Liver (tissue), 9 donors: ENCODE data around the gene ECHDC3. TPM values are rescaled to one million over a fixed set of nuclear protein-coding genes. Genes with fewer than 3 reads are reported as not detected.

Experiments
- DNase-seq: peaks from one replicate; pipeline ENCODE4 v3.0.0-alpha.2; 2017; ENCODE audit warnings: low spot score
- H3K27ac ChIP-seq, 2 donors: one replicate each; pipeline ENCODE4 v1.7.0; 2013; ENCODE audit warnings: inconsistent platforms in 2 of 2, low read length in 2 of 2, control low read depth in 1 of 2, low read depth in 1 of 2, mild to moderate bottlenecking in 1 of 2
- H3K27me3 ChIP-seq, 4 donors: one replicate each; pipeline versions ENCODE4 v1.6.1 to v1.7.0; 2013; ENCODE audit warnings: low read length in 3 of 4, inconsistent platforms in 1 of 4, mild to moderate bottlenecking in 1 of 4, moderate library complexity in 1 of 4; ENCODE audit not compliant: control insufficient read depth in 4 of 4, insufficient read depth in 4 of 4
- H3K36me3 ChIP-seq, 4 donors: one replicate each; pipeline versions ENCODE4 v1.6.1 to v1.7.0; 2013; ENCODE audit warnings: low read length in 3 of 4, mild to moderate bottlenecking in 3 of 4, low read depth in 1 of 4, moderate library complexity in 1 of 4; ENCODE audit not compliant: control insufficient read depth in 4 of 4, insufficient read depth in 3 of 4
- H3K4me1 ChIP-seq, 4 donors: one replicate each; pipeline versions ENCODE4 v1.6.1 to v1.7.0; 2013; ENCODE audit warnings: low read length in 3 of 4, mild to moderate bottlenecking in 3 of 4, moderate library complexity in 1 of 4; ENCODE audit not compliant: control insufficient read depth in 4 of 4, insufficient read depth in 4 of 4
- H3K4me3 ChIP-seq, 3 donors: one replicate each; pipeline versions ENCODE4 v1.6.1 to v1.7.0; 2013; ENCODE audit warnings: low read length in 3 of 3, control low read depth in 1 of 3, low read depth in 1 of 3, mild to moderate bottlenecking in 1 of 3
- H3K9ac ChIP-seq, 2 donors: one replicate each; pipeline ENCODE4 v1.7.0; 2013; ENCODE audit warnings: low read length in 2 of 2, mild to moderate bottlenecking in 2 of 2, moderate library complexity in 2 of 2, control low read depth in 1 of 2, low read depth in 1 of 2
- H3K9me3 ChIP-seq, 4 donors: one replicate each; pipeline versions ENCODE4 v1.6.1 to v1.7.0; 2013; ENCODE audit warnings: low read length in 3 of 4; ENCODE audit not compliant: control insufficient read depth in 4 of 4
- EGR1 ChIP-seq, 2 donors: IDR thresholded peaks; 2 replicates each; pipeline ENCODE4 v1.6.1; 2016 to 2018; ENCODE audit warnings: antibody characterized with exemption in 2 of 2, low read depth in 2 of 2
- FOXA1 ChIP-seq: IDR thresholded peaks from 2 replicates; pipeline ENCODE4 v1.6.1; 2016; ENCODE audit warnings: antibody characterized with exemption
- FOXA2 ChIP-seq: IDR thresholded peaks from 2 replicates; pipeline ENCODE4 v1.6.1; 2016; ENCODE audit warnings: antibody characterized with exemption
- HNF4A ChIP-seq, 2 donors: conservative IDR thresholded peaks; 2 replicates each; pipeline ENCODE4 v1.6.1; 2016; ENCODE audit warnings: antibody characterized with exemption in 2 of 2, mild to moderate bottlenecking in 2 of 2
- JUND ChIP-seq, 2 donors: IDR thresholded peaks; 2 replicates each; pipeline ENCODE4 v1.6.1; 2016; ENCODE audit warnings: antibody characterized with exemption in 2 of 2
- NR2F2 ChIP-seq: IDR thresholded peaks from 2 replicates; pipeline ENCODE4 v1.6.1; 2016; ENCODE audit warnings: antibody characterized with exemption
- RAD21 ChIP-seq, 2 donors: IDR thresholded peaks; 2 replicates each; pipeline ENCODE4 v1.6.1; 2016; ENCODE audit warnings: antibody characterized with exemption in 2 of 2, mild to moderate bottlenecking in 2 of 2
- RXRA ChIP-seq, 2 donors: IDR thresholded peaks; 2 replicates each; pipeline ENCODE4 v1.6.1; 2017 to 2018; ENCODE audit warnings: antibody characterized with exemption in 2 of 2, mild to moderate bottlenecking in 1 of 2
- TAF1 ChIP-seq: conservative IDR thresholded peaks from 2 replicates; pipeline ENCODE4 v1.6.1; 2016; ENCODE audit warnings: antibody characterized with exemption, mild to moderate bottlenecking
- YY1 ChIP-seq: IDR thresholded peaks from 2 replicates; pipeline ENCODE4 v1.6.1; 2016; ENCODE audit warnings: antibody characterized with exemption, mild to moderate bottlenecking
- WGBS: extraction: QIAGEN DNeasy Blood & Tissue Kit; methylation state at CpG from one replicate; pipeline ENCODE4 v1.1.7; 2013; 5-methylcytosine and 5-hydroxymethylcytosine counted together
- polyA plus RNA-seq, 2 donors: library from polyadenylated mRNA; stranded (reverse) in 1 of 2; unstranded in 1 of 2; fragments of 200-250 nt in 1 of 2; fragments of >200 nt in 1 of 2; fragmentation: Nextera tagmentation in 1 of 2; extraction: Ambion mirVana in 1 of 2; gene quantifications; one replicate each; pipeline versions ENCODE4 v1.2.1 to v1.2.3, GENCODE V29; 2013 to 2015
- total RNA-seq, 2 donors: library from RNA; depleted of rRNA; stranded (reverse); fragments of >200 nt; gene quantifications; one replicate each; pipeline ENCODE4 v1.2.3, GENCODE V29; 2014
- TF ChIP-seq, protein P1 (sequence below): IDR thresholded peaks from 2 replicates; pipeline ENCODE4 v1.6.1; 2016; ENCODE audit warnings: antibody characterized with exemption
- TF ChIP-seq, protein P2 (sequence below): IDR thresholded peaks from 2 replicates; pipeline ENCODE4 v1.6.1; 2016; ENCODE audit warnings: antibody characterized with exemption, mild to moderate bottlenecking
- TF ChIP-seq, protein P3 (sequence below): IDR thresholded peaks from 2 replicates; pipeline ENCODE4 v1.6.1; 2016; ENCODE audit warnings: antibody characterized with exemption
- donor health status: healthy.
- donor health status: healthy.
- donor health status: healthy.
- donor health status: healthy.
- donor health status: healthy.

ECHDC3 gene
- total and polyA plus RNA-seq, 4 donors, result 6.1 to 144 (median 97.3) TPM

DNA sequence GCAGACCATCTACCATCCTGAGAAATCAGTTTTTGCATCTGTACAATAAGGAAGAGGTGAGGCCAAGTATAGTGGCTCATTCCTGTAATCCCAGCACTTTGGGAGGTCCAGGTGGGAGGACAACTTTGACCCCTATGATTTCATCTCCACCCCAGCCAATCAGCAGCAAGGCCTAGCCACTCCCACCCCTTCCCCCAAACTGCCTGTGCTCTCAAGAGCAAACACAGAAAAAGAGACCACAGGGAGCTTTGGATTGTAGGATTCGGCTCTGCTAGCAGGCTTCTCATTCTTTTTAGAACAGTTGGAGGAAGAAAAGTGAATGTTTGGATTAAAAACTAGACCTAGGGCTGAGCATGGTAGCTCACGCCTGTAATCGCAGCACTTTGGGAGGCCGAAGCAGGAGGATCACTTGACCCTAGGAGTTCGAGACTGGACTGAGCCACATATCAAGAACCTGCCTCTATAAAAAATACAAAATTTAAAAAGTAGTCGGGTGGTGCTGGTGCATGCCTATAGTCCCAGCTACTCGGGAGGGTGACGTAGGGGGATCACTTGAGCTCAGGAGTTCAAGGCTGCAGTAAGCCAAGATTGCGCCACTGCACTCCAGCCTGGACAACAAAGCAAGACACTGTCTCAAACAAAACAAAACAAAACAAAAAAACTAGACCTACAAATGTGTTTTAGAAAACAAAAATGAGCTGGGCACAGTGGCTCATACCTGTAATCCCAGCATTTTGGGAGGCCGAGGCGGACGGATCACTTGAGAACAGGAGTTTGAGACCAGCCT, 55.9 kb downstream of the ECHDC3 start:
- no peak overlapping the region for H3K27ac ChIP-seq
- DNase-seq, result no peak
- no peak overlapping the region for H3K4me3 ChIP-seq
- H3K27me3 ChIP-seq, result no peaks in the 10 kb centered on the region
- 88% methylated on average over 12 of the region's 12 CpGs for WGBS
- no peaks in the 10 kb centered on the region for H3K36me3 ChIP-seq
- no peak overlapping the region for H3K9ac ChIP-seq
- peaks cover 3 to 11% (median 8%) of the 10 kb centered on the region in 4 donors for H3K4me1 ChIP-seq
- H3K9me3 ChIP-seq, result no peaks in the 10 kb centered on the region
- TF ChIP-seq RXRA (IDR thresholded peaks at IDR 0.05) (no peak), FOXA2 (no peak)
- TF ChIP-seq, protein P1, sequence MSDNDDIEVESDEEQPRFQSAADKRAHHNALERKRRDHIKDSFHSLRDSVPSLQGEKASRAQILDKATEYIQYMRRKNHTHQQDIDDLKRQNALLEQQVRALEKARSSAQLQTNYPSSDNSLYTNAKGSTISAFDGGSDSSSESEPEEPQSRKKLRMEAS, result no peak
- TF ChIP-seq, protein P2, sequence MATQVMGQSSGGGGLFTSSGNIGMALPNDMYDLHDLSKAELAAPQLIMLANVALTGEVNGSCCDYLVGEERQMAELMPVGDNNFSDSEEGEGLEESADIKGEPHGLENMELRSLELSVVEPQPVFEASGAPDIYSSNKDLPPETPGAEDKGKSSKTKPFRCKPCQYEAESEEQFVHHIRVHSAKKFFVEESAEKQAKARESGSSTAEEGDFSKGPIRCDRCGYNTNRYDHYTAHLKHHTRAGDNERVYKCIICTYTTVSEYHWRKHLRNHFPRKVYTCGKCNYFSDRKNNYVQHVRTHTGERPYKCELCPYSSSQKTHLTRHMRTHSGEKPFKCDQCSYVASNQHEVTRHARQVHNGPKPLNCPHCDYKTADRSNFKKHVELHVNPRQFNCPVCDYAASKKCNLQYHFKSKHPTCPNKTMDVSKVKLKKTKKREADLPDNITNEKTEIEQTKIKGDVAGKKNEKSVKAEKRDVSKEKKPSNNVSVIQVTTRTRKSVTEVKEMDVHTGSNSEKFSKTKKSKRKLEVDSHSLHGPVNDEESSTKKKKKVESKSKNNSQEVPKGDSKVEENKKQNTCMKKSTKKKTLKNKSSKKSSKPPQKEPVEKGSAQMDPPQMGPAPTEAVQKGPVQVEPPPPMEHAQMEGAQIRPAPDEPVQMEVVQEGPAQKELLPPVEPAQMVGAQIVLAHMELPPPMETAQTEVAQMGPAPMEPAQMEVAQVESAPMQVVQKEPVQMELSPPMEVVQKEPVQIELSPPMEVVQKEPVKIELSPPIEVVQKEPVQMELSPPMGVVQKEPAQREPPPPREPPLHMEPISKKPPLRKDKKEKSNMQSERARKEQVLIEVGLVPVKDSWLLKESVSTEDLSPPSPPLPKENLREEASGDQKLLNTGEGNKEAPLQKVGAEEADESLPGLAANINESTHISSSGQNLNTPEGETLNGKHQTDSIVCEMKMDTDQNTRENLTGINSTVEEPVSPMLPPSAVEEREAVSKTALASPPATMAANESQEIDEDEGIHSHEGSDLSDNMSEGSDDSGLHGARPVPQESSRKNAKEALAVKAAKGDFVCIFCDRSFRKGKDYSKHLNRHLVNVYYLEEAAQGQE, result no peak

DNA sequence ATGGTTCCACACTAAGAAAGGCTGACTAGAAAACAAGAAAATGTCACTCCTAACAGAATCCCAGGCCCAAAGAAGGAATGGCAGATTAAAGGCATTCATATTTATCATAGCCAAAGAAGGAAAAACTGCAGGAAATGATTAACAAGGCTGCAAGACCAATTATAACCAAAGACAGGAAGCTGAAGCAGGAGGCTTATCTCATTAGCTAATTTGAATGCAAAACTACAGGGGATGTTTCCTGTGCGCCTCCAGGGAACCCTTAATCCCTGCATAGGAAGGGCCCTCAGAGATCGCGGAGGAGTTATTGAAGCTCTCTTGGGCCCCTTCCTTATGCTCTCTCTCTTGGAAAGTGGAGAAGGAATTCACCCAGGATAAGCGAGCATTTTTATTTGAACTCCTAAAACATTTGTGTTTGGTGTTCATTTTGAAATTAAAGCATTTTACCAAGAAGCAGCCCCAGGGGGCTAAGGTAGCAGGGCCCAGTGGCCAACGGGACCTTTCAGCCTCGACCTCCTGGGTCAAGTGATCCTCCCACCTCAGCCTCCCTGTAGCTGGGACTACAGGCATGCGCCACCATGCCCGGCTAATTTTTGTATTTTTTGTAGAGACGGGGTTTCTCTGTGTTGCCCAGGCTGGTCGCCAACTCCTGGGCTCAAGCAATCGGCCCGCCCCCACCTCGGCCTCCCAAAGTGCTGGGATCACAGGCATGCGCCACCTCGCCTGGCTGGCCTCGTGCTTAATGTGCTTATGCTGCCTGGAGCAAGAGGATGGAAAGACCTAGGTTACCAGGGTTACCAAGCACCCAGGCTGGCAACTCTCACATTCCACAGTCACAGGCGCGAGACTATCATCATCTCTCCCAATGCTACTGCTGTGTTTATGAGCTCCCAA, 56.9 kb downstream of the ECHDC3 start:
- peaks cover 0 to 3% (median 2%) of the 10 kb centered on the region in 4 donors for H3K4me1 ChIP-seq
- 85% methylated on average over 18 of the region's 18 CpGs for WGBS
- H3K27me3 ChIP-seq, result no peaks in the 10 kb centered on the region
- no peak for DNase-seq
- no peak overlapping the region for H3K27ac ChIP-seq
- no peaks in the 10 kb centered on the region for H3K9me3 ChIP-seq
- TF ChIP-seq FOXA1 (no peak), YY1 (peak; percentile 32), NR2F2 (peak; percentile 26), RAD21 (IDR thresholded peaks at IDR 0.05) (no peak), HNF4A (conservative IDR thresholded peaks at IDR 0.05) (no peak)
- TF ChIP-seq, protein P3, sequence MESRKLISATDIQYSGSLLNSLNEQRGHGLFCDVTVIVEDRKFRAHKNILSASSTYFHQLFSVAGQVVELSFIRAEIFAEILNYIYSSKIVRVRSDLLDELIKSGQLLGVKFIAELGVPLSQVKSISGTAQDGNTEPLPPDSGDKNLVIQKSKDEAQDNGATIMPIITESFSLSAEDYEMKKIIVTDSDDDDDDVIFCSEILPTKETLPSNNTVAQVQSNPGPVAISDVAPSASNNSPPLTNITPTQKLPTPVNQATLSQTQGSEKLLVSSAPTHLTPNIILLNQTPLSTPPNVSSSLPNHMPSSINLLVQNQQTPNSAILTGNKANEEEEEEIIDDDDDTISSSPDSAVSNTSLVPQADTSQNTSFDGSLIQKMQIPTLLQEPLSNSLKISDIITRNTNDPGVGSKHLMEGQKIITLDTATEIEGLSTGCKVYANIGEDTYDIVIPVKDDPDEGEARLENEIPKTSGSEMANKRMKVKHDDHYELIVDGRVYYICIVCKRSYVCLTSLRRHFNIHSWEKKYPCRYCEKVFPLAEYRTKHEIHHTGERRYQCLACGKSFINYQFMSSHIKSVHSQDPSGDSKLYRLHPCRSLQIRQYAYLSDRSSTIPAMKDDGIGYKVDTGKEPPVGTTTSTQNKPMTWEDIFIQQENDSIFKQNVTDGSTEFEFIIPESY, result no peak
- no peak overlapping the region for H3K4me3 ChIP-seq
- H3K36me3 ChIP-seq, result no peaks in the 10 kb centered on the region
- H3K9ac ChIP-seq, result no peak overlapping the region

DNA sequence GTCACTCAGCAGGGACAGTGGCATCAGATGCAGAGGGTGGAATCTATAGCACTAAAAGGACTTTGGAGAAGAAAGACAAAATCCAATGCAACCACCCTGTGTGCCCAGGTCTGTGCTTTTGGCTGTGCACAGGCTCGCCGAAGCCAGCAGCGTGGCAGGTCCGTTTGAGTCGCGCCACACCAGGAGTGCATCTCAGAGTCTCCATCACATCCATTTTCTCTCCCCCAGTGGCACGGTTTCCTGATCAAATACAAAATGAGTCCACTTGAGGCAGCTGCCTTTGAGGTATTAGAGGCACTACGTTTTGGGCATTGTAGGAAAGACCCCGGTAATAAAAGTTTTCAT, 57.5 kb downstream of the ECHDC3 start:
- Histone ChIP-seq H3K9me3 (no peaks in the 10 kb centered on the region), H3K27me3 (no peaks in the 10 kb centered on the region), H3K27ac (no peak overlapping the region), H3K36me3 (no peaks in the 10 kb centered on the region), H3K4me3 (no peak overlapping the region), H3K4me1 (no peaks in the 10 kb centered on the region), H3K9ac (no peak overlapping the region)
- DNase-seq, result no peak
- TF ChIP-seq TAF1, result no peak
- no peak for TF ChIP-seq YY1
- no peak for TF ChIP-seq JUND (IDR thresholded peaks at IDR 0.05)
- no peak for TF ChIP-seq RXRA (IDR thresholded peaks at IDR 0.05)
- TF ChIP-seq, protein P2, result no peak
- no peak for TF ChIP-seq HNF4A (conservative IDR thresholded peaks at IDR 0.05)
- no peak for TF ChIP-seq NR2F2
- no peak for TF ChIP-seq EGR1 (IDR thresholded peaks at IDR 0.05; ENCODE audit: low read depth in 2 of 2)
- no peak for TF ChIP-seq FOXA2
- 92% methylated on average over 9 of the region's 9 CpGs for WGBS
